Neural crest cell (in vitro differentiated cells): ENCODE data around the gene TGFBRAP1. TPM values are rescaled to one million over a fixed set of nuclear protein-coding genes. Genes with fewer than 3 reads are reported as not detected.
A peak's percentile ranks its signal among the peaks of the same experiment; 100 is the strongest.

Source experiments
- DNase-seq: peaks from one replicate; pipeline ENCODE4 v3.0.0; 2021; ENCODE audit warnings: low read depth, mixed read lengths, low spot score
- H3K27ac Mint-ChIP-seq: one replicate; pipeline ENCODE4 v1.8.0; 2021; ENCODE audit warnings: mild to moderate bottlenecking, mixed read lengths; ENCODE audit not compliant: unreplicated experiment
- H3K27me3 Mint-ChIP-seq: 2 replicates; pipeline ENCODE4 v1.8.0; 2021; ENCODE audit warnings: low read depth, mild to moderate bottlenecking, mixed read lengths
- H3K36me3 Mint-ChIP-seq: 2 replicates; pipeline ENCODE4 v1.8.0; 2021; ENCODE audit warnings: low read depth, mild to moderate bottlenecking, mixed read lengths
- H3K4me1 Mint-ChIP-seq: 2 replicates; pipeline ENCODE4 v1.8.0; 2021; ENCODE audit warnings: mixed read lengths
- H3K4me3 Mint-ChIP-seq: one replicate; pipeline ENCODE4 v1.8.0; 2021; ENCODE audit warnings: mild to moderate bottlenecking, mixed read lengths
- H3K9me3 Mint-ChIP-seq: 2 replicates; pipeline ENCODE4 v1.8.0; 2021; ENCODE audit warnings: mixed read lengths
- long read RNA-seq: library from polyadenylated mRNA; unstranded; transcript quantifications from one replicate; pipeline ENCODE4 v2.0.0, GENCODE V29; 2020
- total RNA-seq: library from RNA; stranded (reverse); gene quantifications from 2 replicates; pipeline ENCODE4 v1.2.1, GENCODE V29; 2021
- TF ChIP-seq, protein P1 (sequence below): fragments of 200-600 bp; sonication (generic); conservative IDR thresholded peaks from 2 replicates; pipeline ENCODE4 v1.5.0; 2021; ENCODE audit warnings: antibody characterized with exemption, mild to moderate bottlenecking

The TGFBRAP1 gene, protein sequence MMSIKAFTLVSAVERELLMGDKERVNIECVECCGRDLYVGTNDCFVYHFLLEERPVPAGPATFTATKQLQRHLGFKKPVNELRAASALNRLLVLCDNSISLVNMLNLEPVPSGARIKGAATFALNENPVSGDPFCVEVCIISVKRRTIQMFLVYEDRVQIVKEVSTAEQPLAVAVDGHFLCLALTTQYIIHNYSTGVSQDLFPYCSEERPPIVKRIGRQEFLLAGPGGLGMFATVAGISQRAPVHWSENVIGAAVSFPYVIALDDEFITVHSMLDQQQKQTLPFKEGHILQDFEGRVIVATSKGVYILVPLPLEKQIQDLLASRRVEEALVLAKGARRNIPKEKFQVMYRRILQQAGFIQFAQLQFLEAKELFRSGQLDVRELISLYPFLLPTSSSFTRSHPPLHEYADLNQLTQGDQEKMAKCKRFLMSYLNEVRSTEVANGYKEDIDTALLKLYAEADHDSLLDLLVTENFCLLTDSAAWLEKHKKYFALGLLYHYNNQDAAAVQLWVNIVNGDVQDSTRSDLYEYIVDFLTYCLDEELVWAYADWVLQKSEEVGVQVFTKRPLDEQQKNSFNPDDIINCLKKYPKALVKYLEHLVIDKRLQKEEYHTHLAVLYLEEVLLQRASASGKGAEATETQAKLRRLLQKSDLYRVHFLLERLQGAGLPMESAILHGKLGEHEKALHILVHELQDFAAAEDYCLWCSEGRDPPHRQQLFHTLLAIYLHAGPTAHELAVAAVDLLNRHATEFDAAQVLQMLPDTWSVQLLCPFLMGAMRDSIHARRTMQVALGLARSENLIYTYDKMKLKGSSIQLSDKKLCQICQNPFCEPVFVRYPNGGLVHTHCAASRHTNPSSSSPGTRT
- 19.6 and 23.8 TPM in 2 replicates for total RNA-seq
- long read RNA-seq, full-length matches to known transcripts, result 5 of 16 reads
- long read RNA-seq, partial matches to known transcripts, result 1 of 16 reads
- long read RNA-seq, other reads (novel, unspliced or antisense), result 10 of 16 reads

DNA sequence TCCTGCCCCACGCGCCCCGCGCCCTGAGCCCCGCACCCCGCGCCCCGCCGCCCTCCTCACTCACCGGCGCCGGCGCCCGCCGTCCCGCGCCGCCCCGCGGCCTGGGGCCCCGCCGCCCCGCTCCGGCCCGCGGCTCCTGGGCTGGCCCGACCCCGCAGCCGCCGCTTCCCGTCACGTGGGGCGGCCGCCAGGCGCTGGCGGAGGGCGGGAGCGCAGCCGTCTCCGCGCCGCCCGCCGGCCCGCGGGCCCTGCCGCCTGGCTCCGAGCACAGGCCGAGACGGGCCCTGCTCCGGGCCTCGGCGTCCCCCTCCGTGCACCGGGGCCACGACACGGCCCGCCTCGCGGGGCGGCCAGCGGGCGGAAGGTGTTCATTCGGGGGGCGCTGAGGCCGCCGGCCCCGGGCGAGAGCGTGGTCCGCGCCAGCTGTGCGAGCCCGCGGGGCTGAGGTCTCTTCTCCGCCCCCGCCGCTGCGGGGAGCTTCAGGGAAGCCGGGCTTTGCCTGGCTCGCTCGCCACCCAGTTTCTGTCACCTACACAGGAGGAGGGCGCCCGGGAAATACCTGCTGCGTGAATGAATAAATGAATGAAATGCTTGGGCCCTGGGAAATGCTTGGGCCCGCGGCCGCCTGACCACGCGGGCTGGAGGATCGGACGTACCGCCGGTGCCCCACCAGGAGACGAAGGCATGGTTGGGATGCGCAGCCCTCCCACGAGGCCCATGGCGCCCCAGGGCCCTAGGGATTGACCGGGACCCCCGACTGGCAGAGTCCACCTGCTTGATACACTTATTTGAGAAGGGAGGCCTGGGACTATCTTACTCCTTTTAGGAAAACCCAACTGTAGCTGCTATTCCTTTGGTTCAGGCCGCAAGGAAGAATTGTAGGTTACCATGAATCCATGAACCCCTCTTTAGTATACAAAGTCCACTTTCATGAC is at the start of gene TGFBRAP1:
Gene TGFBRAP1 (minus strand): TSS at position 175 of the 935 bp plus-strand sequence. CDS start 21,434 bp downstream, outside the sequence.
- Mint-ChIP-seq H3K27ac (peak within 1 kb of the TSS; percentile 95), H3K4me1 (peaks cover 25% of the 10 kb centered on the region), H3K4me3 (peak within 1 kb of the TSS; percentile 92), H3K9me3 (no peaks in the 10 kb centered on the region), H3K36me3 (no peaks in the 10 kb centered on the region), H3K27me3 (no peaks in the 10 kb centered on the region)
- DNase-seq, result peak; percentile 36
- TF ChIP-seq, protein P1, sequence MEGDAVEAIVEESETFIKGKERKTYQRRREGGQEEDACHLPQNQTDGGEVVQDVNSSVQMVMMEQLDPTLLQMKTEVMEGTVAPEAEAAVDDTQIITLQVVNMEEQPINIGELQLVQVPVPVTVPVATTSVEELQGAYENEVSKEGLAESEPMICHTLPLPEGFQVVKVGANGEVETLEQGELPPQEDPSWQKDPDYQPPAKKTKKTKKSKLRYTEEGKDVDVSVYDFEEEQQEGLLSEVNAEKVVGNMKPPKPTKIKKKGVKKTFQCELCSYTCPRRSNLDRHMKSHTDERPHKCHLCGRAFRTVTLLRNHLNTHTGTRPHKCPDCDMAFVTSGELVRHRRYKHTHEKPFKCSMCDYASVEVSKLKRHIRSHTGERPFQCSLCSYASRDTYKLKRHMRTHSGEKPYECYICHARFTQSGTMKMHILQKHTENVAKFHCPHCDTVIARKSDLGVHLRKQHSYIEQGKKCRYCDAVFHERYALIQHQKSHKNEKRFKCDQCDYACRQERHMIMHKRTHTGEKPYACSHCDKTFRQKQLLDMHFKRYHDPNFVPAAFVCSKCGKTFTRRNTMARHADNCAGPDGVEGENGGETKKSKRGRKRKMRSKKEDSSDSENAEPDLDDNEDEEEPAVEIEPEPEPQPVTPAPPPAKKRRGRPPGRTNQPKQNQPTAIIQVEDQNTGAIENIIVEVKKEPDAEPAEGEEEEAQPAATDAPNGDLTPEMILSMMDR, result peak; percentile 20

DNA sequence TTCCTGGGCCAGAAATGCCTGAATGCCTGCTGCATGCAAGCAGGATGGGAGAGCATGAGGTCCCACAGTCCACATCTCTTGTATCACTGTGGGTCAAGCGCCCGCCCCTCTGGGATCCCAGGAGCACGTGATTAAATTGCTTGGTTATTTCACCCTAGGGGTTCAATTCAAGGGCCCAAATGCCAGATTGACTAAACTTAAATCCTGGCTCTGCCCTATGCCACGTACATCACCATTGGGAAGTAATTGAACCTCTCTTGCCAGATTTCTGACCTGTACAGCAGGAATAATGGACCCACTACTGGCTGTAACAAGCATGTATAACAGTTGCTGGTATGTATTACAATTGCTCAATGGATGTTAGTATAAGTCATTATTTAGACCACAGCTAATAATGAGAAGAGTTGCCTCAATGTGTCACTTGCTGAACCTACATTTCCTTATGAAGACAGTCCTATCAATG is 49.4 kb upstream of the TGFBRAP1 start:
- no peaks in the 10 kb centered on the region for H3K9me3 Mint-ChIP-seq

DNA sequence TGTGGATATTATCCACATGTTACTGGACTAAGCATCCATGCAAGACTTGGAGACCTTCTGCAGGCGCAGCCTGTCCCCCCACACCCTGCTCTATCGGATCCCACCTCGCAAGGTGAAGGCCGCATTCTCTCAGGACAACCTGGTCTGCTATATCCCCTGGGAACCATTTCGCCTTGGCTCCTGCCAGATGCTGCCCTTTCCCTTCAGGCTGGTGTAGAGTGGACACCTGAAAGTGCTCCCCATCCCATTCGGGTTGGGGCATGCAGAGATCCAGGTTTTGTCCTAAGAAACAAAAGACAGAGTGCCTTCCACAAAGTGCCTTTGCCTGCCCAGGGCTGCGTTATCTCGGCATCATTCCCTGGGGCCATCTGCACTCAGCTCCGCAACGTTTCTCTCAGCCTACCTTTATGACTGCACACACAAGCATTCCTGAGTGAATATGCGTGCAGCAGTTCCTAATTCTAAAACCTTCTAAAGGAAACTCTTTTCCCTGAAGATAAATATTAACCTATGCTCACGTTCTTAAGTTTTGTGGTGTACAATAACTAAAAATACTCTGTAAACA is 48.8 kb upstream of the TGFBRAP1 start:
- no peaks in the 10 kb centered on the region for H3K9me3 Mint-ChIP-seq
- no peak overlapping the region for H3K4me3 Mint-ChIP-seq
- TF ChIP-seq, protein P1, result no peak
- no peaks in the 10 kb centered on the region for H3K27me3 Mint-ChIP-seq
- no peak for DNase-seq
- no peaks in the 10 kb centered on the region for H3K36me3 Mint-ChIP-seq
- H3K27ac Mint-ChIP-seq, result no peak overlapping the region
- H3K4me1 Mint-ChIP-seq, result peaks cover 17% of the 10 kb centered on the region

More for the DNA sequence above, 49.4 kb upstream of the TGFBRAP1 start:
- TF ChIP-seq, protein P1, result no peak
- no peaks in the 10 kb centered on the region for H3K27me3 Mint-ChIP-seq
- peaks cover 15% of the 10 kb centered on the region for H3K4me1 Mint-ChIP-seq
- H3K4me3 Mint-ChIP-seq, result no peak overlapping the region
- no peak for DNase-seq
- no peak overlapping the region for H3K27ac Mint-ChIP-seq
- H3K36me3 Mint-ChIP-seq, result no peaks in the 10 kb centered on the region

DNA sequence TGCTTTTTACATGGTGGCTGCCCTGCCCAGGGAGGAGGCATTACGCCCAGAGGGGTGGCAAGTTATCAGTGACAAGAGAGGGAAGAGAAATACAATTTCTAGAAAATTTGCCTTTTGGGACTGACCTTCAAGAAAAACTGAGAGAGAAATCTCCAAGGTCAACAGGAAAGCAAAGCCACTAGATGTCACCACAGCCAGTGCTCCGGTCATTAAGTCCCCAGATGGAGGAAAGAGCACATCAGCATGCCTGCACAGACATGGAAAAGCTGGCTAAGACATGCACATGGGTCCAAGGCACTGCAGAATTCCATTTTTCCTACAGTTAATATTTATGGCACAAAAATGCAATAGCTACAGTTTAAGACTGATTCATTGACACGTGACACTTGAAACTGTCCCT is 48.3 kb upstream of the TGFBRAP1 start:
- no peak for DNase-seq
- no peak overlapping the region for H3K27ac Mint-ChIP-seq
- TF ChIP-seq, protein P1, result no peak
- H3K27me3 Mint-ChIP-seq, result no peaks in the 10 kb centered on the region
- no peak overlapping the region for H3K4me3 Mint-ChIP-seq
- H3K4me1 Mint-ChIP-seq, result peaks cover 17% of the 10 kb centered on the region
- no peaks in the 10 kb centered on the region for H3K36me3 Mint-ChIP-seq
- no peaks in the 10 kb centered on the region for H3K9me3 Mint-ChIP-seq
